D721Med (cell line): ENCODE measurements around the gene DCP1B.

Source experiments
- DNase-seq: peaks from one replicate; pipeline ENCODE4 v3.0.0; 2011; ENCODE audit warnings: low spot score; ENCODE audit not compliant: insufficient read length
- FAIRE-seq: peaks from 2 replicates; lab custom pipeline; 2011; peaks lifted over from hg19 to GRCh38; lab: Jason Lieb, UNC
- CTCF ChIP-seq: IDR thresholded peaks from 2 replicates; pipeline ENCODE4 v1.5.1; 2012; ENCODE audit warnings: mild to moderate bottlenecking, control low read depth; ENCODE audit not compliant: insufficient read depth; ENCODE audit errors: missing control alignments

Gene DCP1B

GRCh38 chr12:2016862-2017545 lies 12.7 kb upstream of the DCP1B start:
- DNase-seq (no peak), FAIRE-seq (no peak)
- TF ChIP-seq CTCF, result no peak

- DNase-seq, result no peak
- no peak for FAIRE-seq
- no peak for TF ChIP-seq CTCF
Observed at GRCh38 chr12:2014231-2014630, 10.0 kb upstream of the DCP1B start.

- DNase-seq, result no peak
- TF ChIP-seq CTCF, result no peak
- FAIRE-seq, result no peak
Observed at GRCh38 chr12:2013527-2014223, 9.4 kb upstream of the DCP1B start.

GRCh38 chr12:2013086-2013485 lies 8.8 kb upstream of the DCP1B start:
- DNase-seq (no peak), FAIRE-seq (no peak)
- TF ChIP-seq CTCF, result no peak

GRCh38 chr12:2011643-2012607 lies 7.7 kb upstream of the DCP1B start:
- DNase-seq (no peak), FAIRE-seq (no peak)
- TF ChIP-seq CTCF, result no peak

GRCh38 chr12:2009623-2010022 lies 5.4 kb upstream of the DCP1B start:
- no peak for TF ChIP-seq CTCF
- FAIRE-seq, result no peak
- DNase-seq, result no peak
